ENCODE data around the gene CYP24A1.

GRCh38 chr20:54153847-54154246 is 19.9 kb downstream of the CYP24A1 start:
- TF ChIP-seq, protein P1, sequence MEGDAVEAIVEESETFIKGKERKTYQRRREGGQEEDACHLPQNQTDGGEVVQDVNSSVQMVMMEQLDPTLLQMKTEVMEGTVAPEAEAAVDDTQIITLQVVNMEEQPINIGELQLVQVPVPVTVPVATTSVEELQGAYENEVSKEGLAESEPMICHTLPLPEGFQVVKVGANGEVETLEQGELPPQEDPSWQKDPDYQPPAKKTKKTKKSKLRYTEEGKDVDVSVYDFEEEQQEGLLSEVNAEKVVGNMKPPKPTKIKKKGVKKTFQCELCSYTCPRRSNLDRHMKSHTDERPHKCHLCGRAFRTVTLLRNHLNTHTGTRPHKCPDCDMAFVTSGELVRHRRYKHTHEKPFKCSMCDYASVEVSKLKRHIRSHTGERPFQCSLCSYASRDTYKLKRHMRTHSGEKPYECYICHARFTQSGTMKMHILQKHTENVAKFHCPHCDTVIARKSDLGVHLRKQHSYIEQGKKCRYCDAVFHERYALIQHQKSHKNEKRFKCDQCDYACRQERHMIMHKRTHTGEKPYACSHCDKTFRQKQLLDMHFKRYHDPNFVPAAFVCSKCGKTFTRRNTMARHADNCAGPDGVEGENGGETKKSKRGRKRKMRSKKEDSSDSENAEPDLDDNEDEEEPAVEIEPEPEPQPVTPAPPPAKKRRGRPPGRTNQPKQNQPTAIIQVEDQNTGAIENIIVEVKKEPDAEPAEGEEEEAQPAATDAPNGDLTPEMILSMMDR (optimal IDR thresholded peaks at IDR 0.05 in 1 of 3, IDR thresholded peaks at IDR 0.05 in 1 of 3, conservative IDR thresholded peaks at IDR 0.05 in 1 of 3; ENCODE audit: extremely low read depth in 1 of 3, insufficient read depth in 2 of 3, low read length in 3 of 3) = no peak
- no peak for TF ChIP-seq EZH2 (IDR thresholded peaks at IDR 0.05; ENCODE audit: low read length)
